ENCODE measurements around the gene ZNF488.

ZNF488 gene

DNA sequence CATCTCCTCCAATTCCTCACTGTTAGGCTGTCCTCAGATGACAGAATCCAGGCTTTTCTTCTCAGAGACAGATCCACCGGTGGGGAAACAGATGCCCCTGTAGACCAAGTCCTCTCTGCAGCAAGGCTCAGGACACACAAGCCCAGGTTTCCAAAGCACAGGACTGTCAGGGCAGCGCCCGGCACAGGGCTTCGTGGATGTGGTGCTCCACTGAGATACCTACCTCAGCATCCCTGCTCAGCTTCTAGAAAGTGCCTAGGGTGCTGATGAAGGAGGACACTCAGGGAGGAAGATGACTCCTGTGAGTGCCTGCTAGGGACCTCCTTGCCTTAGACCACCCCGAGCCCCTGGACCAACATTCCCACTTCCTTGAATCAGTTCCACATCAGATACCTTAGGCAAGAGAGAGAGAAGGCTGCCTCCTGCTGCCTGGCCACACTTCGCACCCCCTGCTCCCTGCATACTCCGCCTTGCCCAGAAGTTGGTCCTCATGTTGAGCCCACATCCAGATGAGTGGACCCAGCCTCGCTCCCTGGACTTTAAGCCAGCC lies 44.8 kb downstream of the ZNF488 start:
- Histone ChIP-seq H3K9me3 (ENCODE audit: control insufficient read depth in 2 of 2, low read length in 2 of 2) (no peaks in the 10 kb centered on the region), H3K27me3 (ENCODE audit: control insufficient read depth in 2 of 2, insufficient read depth in 2 of 2, low read length in 2 of 2) (no peaks in the 10 kb centered on the region), H3K4me1 (ENCODE audit: control insufficient read depth in 2 of 2, insufficient read depth in 2 of 2, low read length in 2 of 2) (peaks cover 5 to 7% of the 10 kb centered on the region in 2 donors), H3K4me3 (ENCODE audit: low read length in 2 of 2) (no peak overlapping the region), H3K9ac (ENCODE audit: low read depth in 1 of 2, low read length in 2 of 2) (no peak overlapping the region), H3K36me3 (ENCODE audit: control insufficient read depth in 2 of 2, insufficient read depth in 2 of 2, low read length in 2 of 2) (no peaks in the 10 kb centered on the region), H3K27ac (ENCODE audit: low read depth in 2 of 2, low read length in 2 of 2) (no peak overlapping the region)

DNA sequence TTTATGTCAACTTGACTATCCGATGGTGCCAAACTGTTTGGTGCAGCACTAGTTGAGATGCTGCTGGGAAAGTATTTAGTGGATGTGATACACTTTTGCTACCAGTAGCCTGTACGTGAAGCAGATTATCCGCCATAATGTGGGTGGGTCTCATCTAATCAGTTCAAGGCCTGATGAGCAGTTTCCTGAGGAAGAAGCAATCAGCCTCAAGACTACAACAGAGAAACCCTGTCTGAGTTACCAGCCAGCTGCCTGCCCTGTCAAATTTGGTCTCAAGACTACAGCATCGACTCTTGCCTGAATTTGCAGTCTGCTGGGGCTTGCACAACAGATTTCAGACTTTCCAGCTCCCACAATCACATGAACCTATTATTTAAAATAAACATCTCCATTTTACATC lies 46.8 kb downstream of the ZNF488 start:
- Histone ChIP-seq H3K4me3 (ENCODE audit: low read length in 2 of 2) (no peak overlapping the region), H3K36me3 (ENCODE audit: control insufficient read depth in 2 of 2, insufficient read depth in 2 of 2, low read length in 2 of 2) (no peaks in the 10 kb centered on the region), H3K27me3 (ENCODE audit: control insufficient read depth in 2 of 2, insufficient read depth in 2 of 2, low read length in 2 of 2) (no peaks in the 10 kb centered on the region), H3K9ac (ENCODE audit: low read depth in 1 of 2, low read length in 2 of 2) (no peak overlapping the region), H3K9me3 (ENCODE audit: control insufficient read depth in 2 of 2, low read length in 2 of 2) (no peaks in the 10 kb centered on the region), H3K27ac (ENCODE audit: low read depth in 2 of 2, low read length in 2 of 2) (no peak overlapping the region), H3K4me1 (ENCODE audit: control insufficient read depth in 2 of 2, insufficient read depth in 2 of 2, low read length in 2 of 2) (peaks cover 5 to 7% of the 10 kb centered on the region in 2 donors)

DNA sequence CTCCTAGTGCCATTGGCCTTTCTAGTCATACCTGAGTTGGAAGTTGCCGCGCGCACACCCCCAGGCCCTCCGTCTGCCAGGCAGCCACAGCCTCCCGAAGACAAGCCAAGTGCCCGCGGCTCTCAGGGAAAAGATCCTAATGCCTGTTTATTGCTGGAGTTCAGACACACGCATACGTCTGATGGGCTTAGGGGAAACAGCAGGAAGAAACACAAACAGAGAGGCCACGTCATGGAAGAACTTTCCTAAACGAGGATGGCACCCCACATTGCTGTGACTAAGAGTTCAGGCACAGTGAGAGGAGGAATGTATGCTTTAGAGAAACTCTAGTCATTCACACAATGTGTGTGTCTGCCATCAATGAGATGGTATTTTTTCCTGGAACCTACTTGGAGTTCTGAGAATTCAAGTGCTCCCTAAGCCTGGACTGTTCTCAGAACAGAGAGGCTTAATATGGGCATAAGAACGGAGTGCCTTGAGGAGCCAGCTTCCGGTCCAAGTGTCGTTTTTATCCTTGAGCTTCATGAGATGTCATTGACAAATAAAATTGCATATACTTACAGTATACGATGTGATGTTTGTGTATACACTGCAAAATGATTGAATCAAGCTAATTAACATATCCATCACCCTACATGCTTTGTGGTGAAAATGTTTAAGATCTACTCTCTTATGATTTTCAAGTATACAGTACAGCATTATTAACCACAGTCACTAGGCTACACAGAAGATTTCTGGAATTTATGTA lies 47.5 kb downstream of the ZNF488 start:
- H3K27me3 ChIP-seq (ENCODE audit: control insufficient read depth in 2 of 2, insufficient read depth in 2 of 2, low read length in 2 of 2), result no peaks in the 10 kb centered on the region
- H3K36me3 ChIP-seq (ENCODE audit: control insufficient read depth in 2 of 2, insufficient read depth in 2 of 2, low read length in 2 of 2), result no peaks in the 10 kb centered on the region
- H3K27ac ChIP-seq (ENCODE audit: low read depth in 2 of 2, low read length in 2 of 2), result no peak overlapping the region
- no peak overlapping the region for H3K9ac ChIP-seq (ENCODE audit: low read depth in 1 of 2, low read length in 2 of 2)
- peaks cover 5 to 12% of the 10 kb centered on the region in 2 donors for H3K4me1 ChIP-seq (ENCODE audit: control insufficient read depth in 2 of 2, insufficient read depth in 2 of 2, low read length in 2 of 2)
- H3K4me3 ChIP-seq (ENCODE audit: low read length in 2 of 2), result no peak overlapping the region
- H3K9me3 ChIP-seq (ENCODE audit: control insufficient read depth in 2 of 2, low read length in 2 of 2), result no peaks in the 10 kb centered on the region

DNA sequence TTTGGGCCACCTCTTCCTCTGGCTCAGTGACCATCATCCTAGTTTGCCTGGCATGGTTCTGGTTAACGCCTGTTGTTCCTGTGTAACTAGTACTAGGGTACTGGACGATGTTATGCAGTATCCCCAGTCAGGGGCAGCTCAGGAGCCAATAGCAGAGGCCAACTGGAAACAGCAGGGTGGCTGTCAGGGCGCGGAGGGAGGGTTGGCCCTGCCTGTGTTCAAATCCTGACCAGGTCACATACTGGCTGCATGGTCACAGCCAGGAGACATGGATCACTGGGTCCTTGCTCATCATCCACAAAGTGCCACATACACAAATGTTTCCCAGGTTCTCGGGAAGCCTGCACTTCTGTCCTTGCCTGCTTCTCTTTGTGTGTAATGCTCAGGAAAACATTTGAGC lies 48.2 kb downstream of the ZNF488 start:
- no peaks in the 10 kb centered on the region for H3K27me3 ChIP-seq (ENCODE audit: control insufficient read depth in 2 of 2, insufficient read depth in 2 of 2, low read length in 2 of 2)
- no peak overlapping the region for H3K9ac ChIP-seq (ENCODE audit: low read depth in 1 of 2, low read length in 2 of 2)
- no peak overlapping the region for H3K27ac ChIP-seq (ENCODE audit: low read depth in 2 of 2, low read length in 2 of 2)
- peaks cover 10 to 19% of the 10 kb centered on the region in 2 donors for H3K4me1 ChIP-seq (ENCODE audit: control insufficient read depth in 2 of 2, insufficient read depth in 2 of 2, low read length in 2 of 2)
- H3K9me3 ChIP-seq (ENCODE audit: control insufficient read depth in 2 of 2, low read length in 2 of 2), result no peaks in the 10 kb centered on the region
- no peak overlapping the region for H3K4me3 ChIP-seq (ENCODE audit: low read length in 2 of 2)
- no peaks in the 10 kb centered on the region for H3K36me3 ChIP-seq (ENCODE audit: control insufficient read depth in 2 of 2, insufficient read depth in 2 of 2, low read length in 2 of 2)

DNA sequence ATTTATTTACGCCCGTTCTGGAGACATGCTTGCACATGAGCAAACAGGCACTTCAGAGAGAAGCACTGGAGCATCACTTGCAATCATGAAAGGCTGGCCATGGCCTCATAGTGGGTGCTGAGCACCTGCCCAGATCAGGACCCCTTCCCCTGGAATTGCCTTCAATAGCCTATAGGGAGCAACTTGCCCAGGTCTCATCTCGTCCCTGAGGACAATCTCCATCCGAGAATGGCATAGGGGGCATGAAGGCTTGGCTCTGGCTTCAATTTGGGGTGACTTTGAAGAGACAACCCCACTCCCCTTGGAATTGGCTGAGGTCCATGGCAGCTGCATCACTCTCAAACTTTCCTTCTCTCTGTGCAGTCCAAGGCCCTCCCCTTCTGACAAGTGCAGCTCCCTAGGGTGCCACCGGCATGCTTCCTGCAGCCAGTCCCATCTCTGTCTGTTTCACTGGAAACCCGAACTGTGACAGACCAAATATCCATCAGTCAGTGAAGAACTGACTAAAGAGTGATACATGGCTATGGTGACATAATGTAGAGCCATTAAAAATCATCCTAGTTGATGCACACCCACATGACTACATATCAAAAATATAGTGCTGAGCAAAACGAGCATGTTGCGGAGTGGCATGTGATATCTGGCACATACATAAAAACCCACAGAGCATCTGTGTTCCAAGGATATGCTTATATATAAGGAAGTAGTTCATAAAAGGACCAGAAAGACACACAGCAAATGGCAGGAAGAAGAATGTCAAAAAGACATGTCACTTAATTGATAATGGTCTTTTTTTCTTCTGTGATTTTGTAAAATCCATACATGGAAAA lies 49.4 kb downstream of the ZNF488 start:
- peaks cover 14 to 21% of the 10 kb centered on the region in 2 donors for H3K4me1 ChIP-seq (ENCODE audit: control insufficient read depth in 2 of 2, insufficient read depth in 2 of 2, low read length in 2 of 2)
- no peaks in the 10 kb centered on the region for H3K36me3 ChIP-seq (ENCODE audit: control insufficient read depth in 2 of 2, insufficient read depth in 2 of 2, low read length in 2 of 2)
- H3K4me3 ChIP-seq (ENCODE audit: low read length in 2 of 2), result no peak overlapping the region
- no peaks in the 10 kb centered on the region for H3K27me3 ChIP-seq (ENCODE audit: control insufficient read depth in 2 of 2, insufficient read depth in 2 of 2, low read length in 2 of 2)
- H3K27ac ChIP-seq (ENCODE audit: low read depth in 2 of 2, low read length in 2 of 2), result no peak overlapping the region
- no peaks in the 10 kb centered on the region for H3K9me3 ChIP-seq (ENCODE audit: control insufficient read depth in 2 of 2, low read length in 2 of 2)
- H3K9ac ChIP-seq (ENCODE audit: low read depth in 1 of 2, low read length in 2 of 2), result no peak overlapping the region

DNA sequence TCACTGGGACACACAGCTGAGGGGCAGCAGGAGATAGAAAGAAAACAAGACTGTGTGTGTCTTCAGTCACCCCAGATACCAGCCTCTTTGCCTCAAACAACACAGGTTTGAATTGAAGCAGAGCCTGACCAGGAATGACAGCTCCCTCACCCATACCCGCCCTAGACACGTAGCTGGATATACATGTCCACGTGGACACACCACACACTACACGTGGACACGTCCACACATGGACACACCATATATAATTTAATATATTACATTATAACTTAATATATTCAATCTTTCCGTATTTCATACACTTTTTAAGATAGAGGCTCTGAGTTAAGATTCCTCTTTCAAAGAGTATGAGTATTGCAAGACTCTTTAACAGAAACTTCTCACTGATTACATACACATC lies 50.6 kb downstream of the ZNF488 start:
- Histone ChIP-seq H3K4me1 (ENCODE audit: control insufficient read depth in 2 of 2, insufficient read depth in 2 of 2, low read length in 2 of 2) (peaks cover 14 to 23% of the 10 kb centered on the region in 2 donors), H3K9ac (ENCODE audit: low read depth in 1 of 2, low read length in 2 of 2) (no peak overlapping the region), H3K27me3 (ENCODE audit: control insufficient read depth in 2 of 2, insufficient read depth in 2 of 2, low read length in 2 of 2) (no peaks in the 10 kb centered on the region), H3K27ac (ENCODE audit: low read depth in 2 of 2, low read length in 2 of 2) (no peak overlapping the region), H3K9me3 (ENCODE audit: control insufficient read depth in 2 of 2, low read length in 2 of 2) (no peaks in the 10 kb centered on the region), H3K4me3 (ENCODE audit: low read length in 2 of 2) (no peak overlapping the region), H3K36me3 (ENCODE audit: control insufficient read depth in 2 of 2, insufficient read depth in 2 of 2, low read length in 2 of 2) (no peaks in the 10 kb centered on the region)

DNA sequence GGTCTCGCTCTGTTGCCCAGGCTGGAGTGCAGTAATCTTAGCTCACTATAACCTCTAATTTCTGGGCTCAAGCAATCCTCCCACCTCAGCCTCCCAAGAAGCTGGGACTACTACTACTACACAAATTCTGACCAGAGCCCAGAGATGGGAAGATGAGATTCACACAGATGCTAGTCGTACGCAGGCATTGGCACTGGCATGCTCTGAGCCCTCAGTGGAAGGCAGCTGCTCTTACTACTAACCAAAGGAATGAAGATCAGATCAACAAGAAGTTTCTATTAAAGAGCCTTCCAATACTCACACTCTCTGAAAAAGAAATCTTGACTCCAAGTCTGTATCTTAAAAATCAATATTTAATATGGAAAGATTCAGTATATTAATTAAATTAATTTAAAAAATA lies 51.1 kb downstream of the ZNF488 start:
- H3K4me1 ChIP-seq (ENCODE audit: control insufficient read depth in 2 of 2, insufficient read depth in 2 of 2, low read length in 2 of 2), result peaks cover 14 to 23% of the 10 kb centered on the region in 2 donors
- H3K9ac ChIP-seq (ENCODE audit: low read depth in 1 of 2, low read length in 2 of 2), result no peak overlapping the region
- no peaks in the 10 kb centered on the region for H3K9me3 ChIP-seq (ENCODE audit: control insufficient read depth in 2 of 2, low read length in 2 of 2)
- H3K36me3 ChIP-seq (ENCODE audit: control insufficient read depth in 2 of 2, insufficient read depth in 2 of 2, low read length in 2 of 2), result no peaks in the 10 kb centered on the region
- no peak overlapping the region for H3K4me3 ChIP-seq (ENCODE audit: low read length in 2 of 2)
- H3K27ac ChIP-seq (ENCODE audit: low read depth in 2 of 2, low read length in 2 of 2), result no peak overlapping the region
- H3K27me3 ChIP-seq (ENCODE audit: control insufficient read depth in 2 of 2, insufficient read depth in 2 of 2, low read length in 2 of 2), result no peaks in the 10 kb centered on the region

DNA sequence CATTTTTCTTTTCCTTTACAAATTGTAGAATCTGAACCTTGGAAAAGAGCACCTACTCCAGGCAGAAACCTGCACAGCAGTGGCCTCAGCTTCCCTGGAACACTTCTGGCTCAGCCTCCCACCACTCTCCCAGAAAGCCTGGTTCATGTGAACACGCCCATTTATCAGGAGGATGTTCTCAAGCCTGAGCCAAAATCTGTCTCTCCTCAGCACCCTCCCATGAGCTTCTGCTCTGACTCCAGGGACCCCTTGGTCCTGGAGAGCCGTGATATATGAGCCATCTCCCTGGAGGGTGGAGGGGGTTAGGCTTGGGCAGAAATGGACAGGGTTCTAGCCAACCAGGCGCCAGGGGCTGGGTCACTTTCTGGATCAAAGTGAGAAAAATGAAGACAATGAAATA lies 51.7 kb downstream of the ZNF488 start:
- H3K27me3 ChIP-seq (ENCODE audit: control insufficient read depth in 2 of 2, insufficient read depth in 2 of 2, low read length in 2 of 2), result no peaks in the 10 kb centered on the region
- peaks cover 14 to 23% of the 10 kb centered on the region in 2 donors for H3K4me1 ChIP-seq (ENCODE audit: control insufficient read depth in 2 of 2, insufficient read depth in 2 of 2, low read length in 2 of 2)
- no peak overlapping the region for H3K4me3 ChIP-seq (ENCODE audit: low read length in 2 of 2)
- H3K9ac ChIP-seq (ENCODE audit: low read depth in 1 of 2, low read length in 2 of 2), result no peak overlapping the region
- no peaks in the 10 kb centered on the region for H3K9me3 ChIP-seq (ENCODE audit: control insufficient read depth in 2 of 2, low read length in 2 of 2)
- no peaks in the 10 kb centered on the region for H3K36me3 ChIP-seq (ENCODE audit: control insufficient read depth in 2 of 2, insufficient read depth in 2 of 2, low read length in 2 of 2)
- H3K27ac ChIP-seq (ENCODE audit: low read depth in 2 of 2, low read length in 2 of 2), result no peak overlapping the region

DNA sequence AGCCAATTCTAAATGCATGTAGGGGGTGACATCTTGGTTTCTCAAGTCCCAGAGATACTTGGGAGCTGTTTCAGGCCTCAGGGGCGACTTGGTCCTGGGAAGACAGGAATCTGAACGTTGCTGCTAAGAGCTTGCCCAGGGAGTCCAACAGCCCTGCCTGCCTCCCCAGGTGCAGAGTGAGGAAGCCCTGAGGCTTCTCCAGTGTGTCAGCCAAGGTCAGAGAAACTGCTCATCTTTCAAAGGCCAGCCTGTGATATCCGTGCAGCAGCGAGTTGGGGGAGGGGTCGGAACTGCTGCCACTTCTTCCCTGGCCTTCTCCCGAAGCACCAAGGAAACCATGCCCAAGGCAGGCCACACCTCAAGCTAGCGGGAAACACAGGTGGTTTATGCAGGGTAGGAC lies 52.1 kb downstream of the ZNF488 start:
- no peak overlapping the region for H3K9ac ChIP-seq (ENCODE audit: low read depth in 1 of 2, low read length in 2 of 2)
- no peaks in the 10 kb centered on the region for H3K27me3 ChIP-seq (ENCODE audit: control insufficient read depth in 2 of 2, insufficient read depth in 2 of 2, low read length in 2 of 2)
- H3K4me1 ChIP-seq (ENCODE audit: control insufficient read depth in 2 of 2, insufficient read depth in 2 of 2, low read length in 2 of 2), result peaks cover 14 to 23% of the 10 kb centered on the region in 2 donors
- no peaks in the 10 kb centered on the region for H3K36me3 ChIP-seq (ENCODE audit: control insufficient read depth in 2 of 2, insufficient read depth in 2 of 2, low read length in 2 of 2)
- no peak overlapping the region for H3K4me3 ChIP-seq (ENCODE audit: low read length in 2 of 2)
- H3K9me3 ChIP-seq (ENCODE audit: control insufficient read depth in 2 of 2, low read length in 2 of 2), result no peaks in the 10 kb centered on the region
- H3K27ac ChIP-seq (ENCODE audit: low read depth in 2 of 2, low read length in 2 of 2), result no peak overlapping the region

DNA sequence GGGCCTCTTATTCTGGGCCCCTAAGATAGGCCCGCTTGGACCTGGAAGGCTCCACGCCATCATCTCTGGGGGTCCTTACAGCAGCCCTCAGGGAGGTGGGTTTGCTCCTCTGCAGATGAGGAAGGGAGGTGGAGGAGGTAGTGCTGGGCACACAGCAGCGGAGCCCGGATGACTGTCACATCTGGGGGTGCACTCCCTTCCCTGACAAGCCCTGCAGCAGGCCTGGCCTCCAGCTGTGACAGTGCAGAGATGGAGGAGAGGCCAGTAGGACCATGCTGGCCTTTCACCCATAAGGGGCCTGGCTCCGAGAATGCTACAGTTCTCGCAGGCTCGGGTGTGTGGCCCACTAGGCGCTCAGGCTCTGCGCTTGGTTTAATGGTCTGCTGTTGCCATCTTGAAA lies 52.6 kb downstream of the ZNF488 start:
- H3K9ac ChIP-seq (ENCODE audit: low read depth in 1 of 2, low read length in 2 of 2), result no peak overlapping the region
- H3K4me3 ChIP-seq (ENCODE audit: low read length in 2 of 2), result no peak overlapping the region
- H3K36me3 ChIP-seq (ENCODE audit: control insufficient read depth in 2 of 2, insufficient read depth in 2 of 2, low read length in 2 of 2), result no peaks in the 10 kb centered on the region
- H3K4me1 ChIP-seq (ENCODE audit: control insufficient read depth in 2 of 2, insufficient read depth in 2 of 2, low read length in 2 of 2), result peaks cover 14 to 23% of the 10 kb centered on the region in 2 donors
- no peaks in the 10 kb centered on the region for H3K9me3 ChIP-seq (ENCODE audit: control insufficient read depth in 2 of 2, low read length in 2 of 2)
- no peaks in the 10 kb centered on the region for H3K27me3 ChIP-seq (ENCODE audit: control insufficient read depth in 2 of 2, insufficient read depth in 2 of 2, low read length in 2 of 2)
- peak overlapping the region; percentile 16 to 75 for H3K27ac ChIP-seq (ENCODE audit: low read depth in 2 of 2, low read length in 2 of 2)

Measured in mucosa of rectum (tissue), 2 donors.